HG02642 (cell line): ENCODE data around the gene SPATA3.
"Not testable (repeated sequence)": the region's sequence is repeated elsewhere in the genome, so short reads cannot be mapped to it uniquely, and the experiment has no call there.

Experiments
- ATAC-seq: cut with Tn5 transposase; IDR thresholded peaks from one replicate; pipeline ENCODE4 v1.9.1; 2021; ENCODE audit warnings: mild to moderate bottlenecking; ENCODE audit not compliant: unreplicated experiment, poor library complexity

SPATA3 gene

GRCh38 chr2:230967113-230967512, 28.8 kb upstream of the SPATA3 start:
- no peak for ATAC-seq

- not testable (repeated sequence) for ATAC-seq
Observed at GRCh38 chr2:230968314-230968713, 27.6 kb upstream of the SPATA3 start.

GRCh38 chr2:230968921-230969658, 26.8 kb upstream of the SPATA3 start:
- no peak for ATAC-seq

GRCh38 chr2:230969659-230970015, 26.3 kb upstream of the SPATA3 start:
- ATAC-seq, result no peak

GRCh38 chr2:230972046-230972445, 23.9 kb upstream of the SPATA3 start:
- no peak for ATAC-seq

DNA sequence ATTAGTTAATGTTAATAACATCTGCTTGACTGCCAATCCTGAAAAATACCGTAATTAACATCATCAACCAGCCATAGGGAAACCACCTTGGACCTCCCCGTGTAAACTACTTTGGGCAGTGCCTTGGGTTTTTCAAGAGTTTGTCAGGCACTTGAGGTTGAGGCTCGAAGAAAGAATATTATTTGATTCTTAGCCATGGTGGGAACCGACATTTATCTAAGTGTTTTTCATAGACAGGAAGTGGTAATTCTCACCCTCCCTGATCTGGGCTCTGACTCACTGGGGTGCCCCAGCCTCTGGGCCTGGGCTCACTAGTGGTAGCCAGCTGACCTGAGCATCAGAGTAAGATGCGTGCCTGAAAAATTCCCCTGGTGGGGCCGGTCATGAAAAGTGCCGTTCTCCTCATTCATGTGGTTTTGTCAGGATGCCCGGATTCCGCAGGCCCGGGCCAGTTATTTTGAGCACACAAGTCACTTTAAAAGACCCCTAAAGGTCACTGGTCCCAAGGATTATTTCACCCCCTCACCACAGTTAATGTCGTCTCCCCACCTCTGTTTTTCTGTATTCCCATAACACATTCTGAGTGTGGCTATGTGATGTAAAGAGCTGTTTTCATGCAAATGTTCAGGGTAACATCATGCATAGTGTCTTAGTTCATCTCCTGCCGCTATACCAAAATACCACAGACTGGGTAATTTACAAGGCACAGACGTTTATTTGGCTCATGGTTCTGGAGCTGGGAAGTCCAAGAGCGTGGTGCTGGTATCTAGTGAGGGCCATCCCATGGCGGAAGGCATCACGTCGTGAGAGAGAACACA, 21.6 kb upstream of the SPATA3 start:
- ATAC-seq, result peak; percentile 88

GRCh38 chr2:230975927-230976326, 20.0 kb upstream of the SPATA3 start:
- no peak for ATAC-seq

DNA sequence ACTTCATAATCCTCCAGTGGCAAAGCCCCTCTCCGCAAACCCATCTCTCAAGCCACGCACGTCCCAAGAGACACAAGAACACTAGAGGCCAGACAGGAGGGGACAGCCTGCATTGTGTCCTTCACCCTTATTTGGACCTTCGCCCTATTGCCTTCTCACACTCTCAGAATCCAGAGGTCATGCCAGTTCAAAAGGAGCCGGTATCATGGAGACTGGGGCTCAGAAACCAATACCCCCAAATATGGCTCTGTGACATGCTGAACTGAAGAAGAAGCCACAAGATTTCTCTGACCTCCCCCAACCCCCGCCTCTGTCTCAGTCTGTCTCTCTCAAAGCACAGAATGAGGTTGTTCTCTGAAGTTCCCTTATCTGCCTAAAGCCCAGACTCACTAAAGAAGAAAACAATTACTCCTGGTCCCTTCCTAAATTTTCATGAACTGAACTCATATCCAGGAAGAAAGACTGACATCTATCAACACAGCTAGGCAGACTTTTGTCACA, 19.2 kb upstream of the SPATA3 start:
- ATAC-seq, result no peak

GRCh38 chr2:230980468-230980867, 15.5 kb upstream of the SPATA3 start:
- no peak for ATAC-seq

- ATAC-seq, result no peak
Observed at GRCh38 chr2:230981704-230982103, 14.2 kb upstream of the SPATA3 start.

DNA sequence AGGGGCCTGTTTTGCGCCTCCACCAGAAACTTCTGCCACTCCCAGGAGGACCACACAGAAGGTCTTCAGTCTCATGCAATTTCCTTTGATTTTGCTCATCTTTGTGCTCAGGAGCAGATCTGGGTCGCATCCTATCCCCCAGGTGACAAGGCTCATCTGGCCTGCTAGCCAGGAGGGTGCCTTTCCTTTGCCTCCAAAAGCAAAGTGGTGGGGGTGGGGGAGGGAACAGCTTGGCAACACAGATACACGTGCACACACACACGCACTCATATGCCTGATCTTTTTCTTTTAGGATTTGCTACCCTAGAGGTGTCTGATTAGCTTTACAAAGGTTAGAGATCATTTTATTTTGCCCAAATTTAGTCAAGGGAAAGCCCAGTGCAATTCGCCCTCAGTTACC, 13.8 kb upstream of the SPATA3 start:
- no peak for ATAC-seq

GRCh38 chr2:230982528-230982927, 13.4 kb upstream of the SPATA3 start:
- ATAC-seq, result no peak

DNA sequence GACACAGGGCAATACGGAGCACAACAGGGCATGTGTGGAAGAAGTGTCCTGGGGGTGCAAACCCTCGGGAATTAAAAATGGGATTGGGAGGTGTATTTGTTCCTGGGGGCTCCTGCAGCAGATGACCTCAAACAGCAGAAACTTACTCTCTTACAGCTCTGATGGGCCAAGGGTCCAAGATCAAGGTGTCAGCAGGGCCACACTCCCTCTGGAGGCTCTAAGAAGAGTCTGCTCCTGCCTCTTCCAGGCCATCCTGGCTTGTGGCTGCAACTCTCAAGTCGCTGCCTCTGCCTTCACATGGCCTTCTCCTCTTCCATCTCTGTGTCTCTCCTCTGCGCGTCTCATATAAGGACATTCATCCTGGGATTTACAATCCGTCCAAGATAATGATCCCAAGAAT, 12.4 kb upstream of the SPATA3 start:
- ATAC-seq, result no peak

DNA sequence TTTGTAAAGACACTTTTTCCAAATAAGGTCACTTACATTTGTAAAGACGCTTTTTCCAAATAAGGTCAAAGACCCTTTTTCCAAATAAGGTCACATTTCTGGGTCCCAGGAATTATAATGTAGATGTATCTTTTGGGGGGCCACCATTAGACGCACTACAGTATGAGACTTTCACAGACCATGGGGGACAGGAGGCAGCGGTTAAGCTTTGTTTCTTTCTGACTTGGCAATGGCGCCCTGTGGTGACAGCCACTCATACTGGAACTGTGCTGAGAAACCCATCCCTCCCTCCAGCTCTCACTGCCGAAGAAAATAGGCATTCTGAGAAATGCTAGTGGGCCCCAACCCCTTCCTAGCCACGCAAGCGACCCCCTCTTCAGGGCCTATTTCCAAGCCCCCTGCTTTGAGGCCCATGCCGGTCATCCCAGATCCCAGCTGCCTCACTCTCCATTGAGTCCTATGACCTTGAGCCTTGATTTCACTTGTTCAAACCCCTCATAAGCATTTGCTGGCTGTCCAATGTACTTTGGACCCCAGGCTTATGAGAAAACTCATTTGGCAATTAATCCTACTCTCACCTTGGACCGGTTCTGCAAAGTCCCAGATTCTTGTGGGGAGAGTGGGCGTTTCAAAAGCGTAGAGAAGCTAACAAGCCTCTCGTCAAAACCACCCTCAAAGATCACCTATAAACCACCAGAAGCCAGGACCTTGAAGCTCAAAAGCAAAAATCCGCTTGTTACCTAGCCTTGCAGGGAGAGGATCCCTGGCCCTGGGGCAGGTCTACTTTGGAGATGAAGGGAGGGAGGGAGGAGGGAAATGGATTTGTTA, 11.3 kb upstream of the SPATA3 start:
- ATAC-seq, result peak; percentile 65

- ATAC-seq, result no peak
Observed at GRCh38 chr2:230985519-230986231, 10.2 kb upstream of the SPATA3 start.

DNA sequence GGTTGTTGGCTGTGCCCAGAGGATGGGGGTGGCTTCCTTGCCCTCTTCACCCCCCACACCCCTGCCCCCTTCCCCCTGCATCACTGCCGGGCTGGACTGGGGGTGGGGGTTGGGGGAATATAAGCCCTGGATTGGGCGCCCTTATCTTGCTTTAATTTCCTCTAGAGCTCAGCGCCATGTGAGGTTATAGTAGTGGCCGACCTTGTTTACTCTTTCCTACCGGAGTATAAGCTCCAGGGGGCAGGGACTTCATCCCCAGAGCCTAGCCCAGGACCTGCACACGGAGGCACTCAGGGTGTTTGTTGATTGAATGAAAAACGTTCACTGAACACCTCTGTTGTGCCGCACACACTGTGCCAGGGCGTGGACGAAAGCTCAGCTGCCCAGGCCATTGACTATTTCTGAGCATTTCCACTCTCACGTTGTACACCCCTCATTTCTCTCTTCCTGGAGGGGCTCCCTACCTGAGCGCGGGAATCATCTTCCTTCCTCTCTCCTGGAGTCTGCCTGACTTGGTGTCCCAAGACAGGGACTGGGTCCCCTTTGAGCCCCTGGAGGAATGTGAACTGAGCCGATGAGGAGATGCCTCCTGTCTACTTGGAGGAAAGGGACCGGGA, 9.3 kb upstream of the SPATA3 start:
- no peak for ATAC-seq

GRCh38 chr2:230987137-230988020, 8.5 kb upstream of the SPATA3 start:
- ATAC-seq, result peak; percentile 40

DNA sequence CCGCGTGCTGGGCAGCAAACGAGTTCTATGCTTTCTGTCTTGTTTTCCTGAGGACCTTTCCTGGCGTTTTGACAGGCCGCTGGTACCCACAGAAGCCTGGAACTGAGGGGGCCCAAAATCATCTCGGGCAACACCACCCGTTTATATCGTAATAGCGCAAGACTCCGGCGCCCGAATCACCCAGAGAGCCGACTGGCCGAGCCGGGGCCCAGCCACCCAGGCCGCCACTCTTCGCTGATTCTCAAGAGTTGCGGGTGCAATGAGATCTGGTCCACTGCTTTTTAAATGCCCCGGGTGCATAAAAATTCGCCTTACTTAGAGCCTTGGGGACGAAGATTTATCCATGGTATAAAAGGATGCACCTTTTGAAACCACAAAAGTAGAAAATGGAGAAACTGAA, 6.2 kb upstream of the SPATA3 start:
- ATAC-seq, result no peak
